ENCODE results near the gene CDH19.

CDH19 gene

DNA sequence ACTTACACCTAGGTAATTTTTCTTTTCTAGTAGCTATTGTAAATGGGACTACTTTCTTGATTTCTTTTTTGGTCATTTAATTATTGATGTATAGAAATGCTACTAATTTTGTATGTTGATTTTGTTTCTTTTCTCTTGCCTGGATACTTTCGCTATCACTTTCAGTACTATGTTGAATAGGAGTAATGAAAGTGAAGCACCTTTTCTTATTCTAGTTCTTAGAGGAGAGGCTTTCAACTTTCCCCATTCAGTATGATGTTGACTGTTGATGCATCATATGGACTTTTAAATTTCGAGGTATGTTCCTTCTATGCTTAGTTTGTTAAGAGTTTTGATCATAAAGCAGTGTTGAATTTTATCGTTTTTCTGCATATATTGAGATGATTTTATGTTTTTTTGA is 142.5 kb downstream of the CDH19 start:
- Histone ChIP-seq H3K4me3 (replicated peaks; ENCODE audit: low read depth, low read length) (no peak overlapping the region), H3K27me3 (replicated peaks; ENCODE audit: control insufficient read depth, insufficient read depth, low read length) (no peaks in the 10 kb centered on the region), H3K36me3 (ENCODE audit: control insufficient read depth, insufficient read depth, low read length) (no peaks in the 10 kb centered on the region)
- TF ChIP-seq, protein P1, sequence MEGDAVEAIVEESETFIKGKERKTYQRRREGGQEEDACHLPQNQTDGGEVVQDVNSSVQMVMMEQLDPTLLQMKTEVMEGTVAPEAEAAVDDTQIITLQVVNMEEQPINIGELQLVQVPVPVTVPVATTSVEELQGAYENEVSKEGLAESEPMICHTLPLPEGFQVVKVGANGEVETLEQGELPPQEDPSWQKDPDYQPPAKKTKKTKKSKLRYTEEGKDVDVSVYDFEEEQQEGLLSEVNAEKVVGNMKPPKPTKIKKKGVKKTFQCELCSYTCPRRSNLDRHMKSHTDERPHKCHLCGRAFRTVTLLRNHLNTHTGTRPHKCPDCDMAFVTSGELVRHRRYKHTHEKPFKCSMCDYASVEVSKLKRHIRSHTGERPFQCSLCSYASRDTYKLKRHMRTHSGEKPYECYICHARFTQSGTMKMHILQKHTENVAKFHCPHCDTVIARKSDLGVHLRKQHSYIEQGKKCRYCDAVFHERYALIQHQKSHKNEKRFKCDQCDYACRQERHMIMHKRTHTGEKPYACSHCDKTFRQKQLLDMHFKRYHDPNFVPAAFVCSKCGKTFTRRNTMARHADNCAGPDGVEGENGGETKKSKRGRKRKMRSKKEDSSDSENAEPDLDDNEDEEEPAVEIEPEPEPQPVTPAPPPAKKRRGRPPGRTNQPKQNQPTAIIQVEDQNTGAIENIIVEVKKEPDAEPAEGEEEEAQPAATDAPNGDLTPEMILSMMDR (IDR thresholded peaks at IDR 0.05; ENCODE audit: insufficient read depth, low read length, poor library complexity, severe bottlenecking): no peak
- DNase-seq (ENCODE audit: extremely low read depth, insufficient read length): no peak

DNA sequence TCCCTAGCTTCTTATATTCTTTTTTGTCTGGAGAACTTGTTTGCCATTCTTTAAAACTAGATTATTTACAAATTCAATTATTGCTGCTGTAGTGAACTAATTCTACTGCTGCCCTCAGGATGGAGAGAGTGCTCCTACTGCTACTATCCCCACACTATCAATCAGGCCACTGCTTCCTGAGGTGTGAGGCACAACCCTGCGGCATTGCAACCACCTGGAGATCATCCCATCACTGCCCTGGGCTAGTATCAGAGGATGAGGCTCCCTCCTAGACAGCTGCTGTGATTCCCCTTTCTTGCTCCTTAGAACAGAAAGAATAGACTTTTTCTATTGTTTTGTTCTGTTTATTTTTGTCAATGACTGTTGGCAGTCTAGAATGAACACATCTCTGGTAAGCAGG is 146.6 kb downstream of the CDH19 start:
- TF ChIP-seq, protein P1 (IDR thresholded peaks at IDR 0.05; ENCODE audit: insufficient read depth, low read length, poor library complexity, severe bottlenecking): no peak
- H3K4me3 ChIP-seq (replicated peaks; ENCODE audit: low read depth, low read length): no peak overlapping the region

More for the DNA sequence above, 146.6 kb downstream of the CDH19 start:
- no peaks in the 10 kb centered on the region for H3K27me3 ChIP-seq (replicated peaks; ENCODE audit: control insufficient read depth, insufficient read depth, low read length)
- H3K36me3 ChIP-seq (ENCODE audit: control insufficient read depth, insufficient read depth, low read length): no peaks in the 10 kb centered on the region
- no peak for DNase-seq (ENCODE audit: extremely low read depth, insufficient read length)

Data from GM06990 (cell line).